Measurements from ENCODE around the gene RFK. TPM values are rescaled to one million over a fixed set of nuclear protein-coding genes. Genes with fewer than 3 reads are reported as not detected.
A peak's percentile ranks its signal among the peaks of the same experiment; 100 is the strongest.
"Not testable (repeated sequence)": the region's sequence is repeated elsewhere in the genome, so short reads cannot be mapped to it uniquely, and the experiment has no call there.

RFK gene
- total RNA-seq, result 10 to 100 TPM; 12.7 to 13.8 TPM
- polyA plus RNA-seq, result 32.3 TPM

DNA sequence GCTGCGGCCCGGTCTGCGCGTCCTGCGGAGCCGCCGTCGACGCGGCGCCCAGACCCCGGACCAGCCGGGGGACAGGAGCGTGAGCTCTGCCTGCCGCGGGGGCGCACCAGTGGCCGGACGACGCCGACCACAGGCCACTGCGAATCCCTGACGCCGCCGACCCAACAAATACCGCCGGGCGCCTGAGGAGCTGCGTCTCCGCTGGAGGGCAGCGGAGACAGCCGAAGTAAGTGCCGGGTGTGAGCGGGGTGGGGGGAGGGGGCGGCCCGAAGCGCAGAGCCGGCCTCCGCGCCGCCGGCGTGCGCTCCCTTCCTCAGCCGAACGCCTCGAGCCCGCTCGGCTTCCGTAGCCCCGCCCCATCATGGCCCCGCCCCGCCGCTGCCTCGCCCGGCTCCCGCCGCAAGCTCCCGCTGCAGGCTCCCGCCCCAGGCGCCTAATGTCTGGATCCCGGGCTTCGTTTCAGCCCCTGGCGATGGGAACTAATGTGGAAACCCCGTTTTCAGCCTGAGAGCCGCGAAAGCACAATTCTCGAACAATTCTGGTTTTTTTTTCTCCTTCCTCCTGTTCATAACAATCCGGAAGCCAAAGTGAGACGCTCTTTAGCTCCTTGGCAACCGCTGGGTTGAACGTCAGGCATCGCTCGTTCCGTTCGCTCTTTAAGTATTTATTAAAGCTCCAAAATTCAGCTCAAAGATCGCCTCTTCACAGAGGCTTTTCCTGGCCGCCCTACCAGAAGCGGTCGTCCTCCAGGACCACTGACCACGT, at the start of gene RFK:
Gene RFK (minus strand): TSS at position 232 of the 765 bp plus-strand sequence. CDS start 255 bp downstream, outside the sequence.
- Histone ChIP-seq H3K4me3 (ENCODE audit: low read length) (peak within 1 kb of the TSS; percentile 87), H3K9me3 (ENCODE audit: low read length) (no peaks in the 10 kb centered on the region), H3K27ac (ENCODE audit: low read depth, low read length) (peak within 1 kb of the TSS; percentile 89), H3K27me3 (ENCODE audit: insufficient read depth, low read length, poor library complexity, severe bottlenecking) (no peaks in the 10 kb centered on the region), H3K36me3 (ENCODE audit: insufficient read depth, low read length) (no peaks in the 10 kb centered on the region), H3K4me1 (ENCODE audit: insufficient read depth, low read length) (peaks cover 18% of the 10 kb centered on the region)
- CTCF ChIA-PET, result interaction anchor here (0.8 to 2.2 kb wide), 12 partner anchors 8 to 1441 kb away, joined by 3 to 12 read pairs (median 4); partner anchors contain the start of genes C9orf40 and GCNT1
- peak; percentile 88 to 95 (median 92) for DNase-seq
- peak within 1 kb of the TSS; percentile 96 to 100 (median 98) for H3K27ac Mint-ChIP-seq
- peaks cover 28 to 43% (median 39%) of the 10 kb centered on the region in 3 donors for H3K4me1 Mint-ChIP-seq
- peaks cover 8 to 20% (median 8%) of the 10 kb centered on the region in 3 donors for H3K36me3 Mint-ChIP-seq
- H3K9me3 Mint-ChIP-seq, result no peaks in the 10 kb centered on the region
- H3K4me3 Mint-ChIP-seq, result peak within 1 kb of the TSS; percentile 92 to 97 (median 95)
- no peaks in the 10 kb centered on the region for H3K27me3 Mint-ChIP-seq
- POLR2A ChIA-PET, result interaction anchor here (0.5 to 1.5 kb wide), 5 partner anchors 12 to 1442 kb away, joined by 3 to 7 read pairs (median 3); partner anchors contain the start of gene GCNT1

DNA sequence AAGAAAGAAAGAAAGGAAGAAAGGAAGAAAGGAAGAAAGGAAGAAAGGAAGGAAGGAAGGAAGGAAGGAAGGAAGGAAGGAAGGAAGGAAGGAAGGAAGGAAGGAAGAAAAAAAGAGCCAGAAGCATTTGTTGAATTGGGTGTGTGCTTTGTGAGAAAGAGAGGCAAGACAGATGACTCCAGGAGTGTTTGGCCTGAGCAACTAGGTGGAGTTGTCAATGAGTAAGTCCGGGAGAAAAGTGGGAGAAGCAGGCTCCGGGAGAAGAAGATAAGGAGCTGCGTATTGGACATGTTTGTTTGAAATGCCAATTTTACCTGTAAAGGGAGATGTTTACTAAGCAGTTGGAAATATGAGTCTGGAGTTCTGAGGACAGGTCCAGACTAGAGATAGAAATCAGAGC, 49.7 kb upstream of the RFK start:
- Histone ChIP-seq H3K9me3 (ENCODE audit: low read length) (no peaks in the 10 kb centered on the region), H3K36me3 (ENCODE audit: insufficient read depth, low read length) (no peaks in the 10 kb centered on the region), H3K27ac (ENCODE audit: low read depth, low read length) (no peak overlapping the region), H3K27me3 (ENCODE audit: insufficient read depth, low read length, poor library complexity, severe bottlenecking) (no peaks in the 10 kb centered on the region), H3K4me1 (ENCODE audit: insufficient read depth, low read length) (no peaks in the 10 kb centered on the region), H3K4me3 (ENCODE audit: low read length) (no peak overlapping the region)
- Mint-ChIP-seq H3K36me3 (peaks cover 0 to 8% (median 0%) of the 10 kb centered on the region in 3 donors), H3K4me1 (peaks cover 3 to 24% (median 9%) of the 10 kb centered on the region in 3 donors), H3K27ac (peak overlapping the region in 2 of 8 donors; percentile 3 to 78), H3K9me3 (peaks cover 0 to 2% (median 0%) of the 10 kb centered on the region in 5 donors), H3K4me3 (peak overlapping the region in 1 of 7 donors; percentile 22), H3K27me3 (no peaks in the 10 kb centered on the region)
- ChIA-PET CTCF (interaction anchor here (1.4 kb wide), 1 partner anchor 261 kb away, joined by 5 read pairs; no protein-coding TSS in a partner anchor), POLR2A (no interaction called here)
- no peak for DNase-seq

DNA sequence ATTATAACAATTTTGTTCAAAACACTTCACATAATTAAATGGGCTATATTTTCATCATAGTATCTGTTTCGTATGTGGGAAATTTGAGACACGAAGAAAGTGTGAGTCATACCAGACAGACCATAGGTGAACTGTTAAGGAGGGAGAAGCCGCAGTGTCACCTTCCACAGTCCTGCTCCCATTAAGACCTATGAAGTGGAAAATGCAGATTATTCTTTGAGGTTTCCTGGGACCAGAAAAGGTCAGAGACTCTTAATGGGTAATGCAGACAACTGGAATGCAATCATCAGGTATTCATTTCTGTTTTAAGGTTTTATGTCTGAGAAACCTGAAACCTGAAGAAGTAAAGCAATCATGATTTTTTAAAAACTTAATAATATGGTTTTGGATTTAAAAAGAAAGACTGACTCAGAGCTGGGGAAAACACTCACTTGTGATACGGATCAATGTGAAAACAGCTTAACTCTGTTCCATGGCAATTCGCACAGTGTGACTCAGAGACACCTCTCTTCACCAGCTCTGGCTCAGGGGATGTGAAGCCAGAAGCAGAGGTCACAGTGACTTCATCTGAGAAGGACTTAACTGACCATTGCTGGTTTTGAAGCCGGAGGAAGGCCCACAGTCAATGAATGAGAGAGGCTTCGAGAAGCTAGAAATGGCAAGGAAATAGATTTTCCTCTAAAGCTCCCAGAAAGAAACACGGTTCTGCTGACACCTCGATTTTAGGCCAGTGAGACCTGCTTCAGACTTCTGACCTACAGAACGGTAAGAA, 47.5 kb upstream of the RFK start:
- CTCF ChIA-PET, result interaction anchor here (1.2 to 1.4 kb wide), 2 partner anchors 217 to 1538 kb away, joined by 3 to 6 read pairs; no protein-coding TSS in a partner anchor
- no peak for DNase-seq
- peaks cover 0 to 8% (median 0%) of the 10 kb centered on the region in 3 donors for H3K36me3 Mint-ChIP-seq
- peaks cover 0 to 2% (median 0%) of the 10 kb centered on the region in 5 donors for H3K9me3 Mint-ChIP-seq
- peaks cover 3 to 16% (median 9%) of the 10 kb centered on the region in 3 donors for H3K4me1 Mint-ChIP-seq
- Histone ChIP-seq H3K36me3 (ENCODE audit: insufficient read depth, low read length) (no peaks in the 10 kb centered on the region), H3K27ac (ENCODE audit: low read depth, low read length) (no peak overlapping the region), H3K9me3 (ENCODE audit: low read length) (no peaks in the 10 kb centered on the region), H3K4me3 (ENCODE audit: low read length) (no peak overlapping the region), H3K4me1 (ENCODE audit: insufficient read depth, low read length) (no peaks in the 10 kb centered on the region), H3K27me3 (ENCODE audit: insufficient read depth, low read length, poor library complexity, severe bottlenecking) (no peaks in the 10 kb centered on the region)
- H3K27ac Mint-ChIP-seq, result peak overlapping the region in 1 of 8 donors; percentile 21
- POLR2A ChIA-PET, result no interaction called here
- peaks cover 0 to 4% of the 10 kb centered on the region in 2 donors for H3K27me3 Mint-ChIP-seq
- H3K4me3 Mint-ChIP-seq, result no peak overlapping the region

DNA sequence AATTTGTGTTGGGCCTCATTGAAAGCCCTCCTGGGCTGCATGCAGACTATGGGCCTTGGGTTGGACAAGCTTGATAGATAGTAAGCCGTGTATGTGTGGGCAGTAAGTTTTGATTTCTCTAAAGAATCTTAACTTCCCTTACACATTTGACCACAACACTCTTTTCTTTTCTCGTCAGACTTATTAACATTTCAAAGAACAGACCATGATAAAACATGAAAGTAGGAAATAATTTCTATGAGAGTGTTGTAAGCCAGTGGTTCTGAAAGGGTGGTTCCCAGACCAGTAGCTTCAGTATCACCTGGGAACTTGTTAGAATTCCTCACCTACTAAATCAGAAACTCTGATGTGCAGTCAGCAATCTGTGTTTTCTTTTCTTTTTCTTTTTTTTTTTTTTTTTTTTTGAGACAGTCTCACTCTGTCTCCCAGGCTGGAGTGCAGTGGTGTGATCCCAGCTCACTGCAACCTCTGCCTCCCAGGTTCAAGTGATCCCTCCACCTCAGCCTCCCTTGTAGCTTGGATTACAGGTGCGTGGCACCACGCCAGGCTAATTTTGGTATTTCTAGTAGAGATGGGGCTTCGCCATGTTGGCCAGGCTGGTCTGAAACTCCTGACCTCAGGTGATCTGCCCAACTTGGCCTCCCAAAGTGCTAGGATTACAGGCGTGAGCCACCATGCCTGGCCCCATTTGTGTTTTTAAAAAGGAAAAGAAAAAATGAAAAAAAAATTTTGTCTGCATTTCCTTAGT, 44.8 kb upstream of the RFK start:
- Mint-ChIP-seq H3K27me3 (peaks cover 9 to 11% of the 10 kb centered on the region in 2 donors), H3K4me3 (no peak overlapping the region), H3K9me3 (peaks cover 0 to 2% (median 0%) of the 10 kb centered on the region in 5 donors), H3K36me3 (peaks cover 0 to 8% (median 0%) of the 10 kb centered on the region in 3 donors), H3K27ac (no peak overlapping the region), H3K4me1 (peaks cover 1 to 9% (median 5%) of the 10 kb centered on the region in 3 donors)
- Histone ChIP-seq H3K4me1 (ENCODE audit: insufficient read depth, low read length) (no peaks in the 10 kb centered on the region), H3K27me3 (ENCODE audit: insufficient read depth, low read length, poor library complexity, severe bottlenecking) (no peaks in the 10 kb centered on the region), H3K9me3 (ENCODE audit: low read length) (no peaks in the 10 kb centered on the region), H3K27ac (ENCODE audit: low read depth, low read length) (no peak overlapping the region), H3K4me3 (ENCODE audit: low read length) (no peak overlapping the region), H3K36me3 (ENCODE audit: insufficient read depth, low read length) (no peaks in the 10 kb centered on the region)
- POLR2A ChIA-PET, result no interaction called here
- no peak for DNase-seq
- CTCF ChIA-PET, result no interaction called here

DNA sequence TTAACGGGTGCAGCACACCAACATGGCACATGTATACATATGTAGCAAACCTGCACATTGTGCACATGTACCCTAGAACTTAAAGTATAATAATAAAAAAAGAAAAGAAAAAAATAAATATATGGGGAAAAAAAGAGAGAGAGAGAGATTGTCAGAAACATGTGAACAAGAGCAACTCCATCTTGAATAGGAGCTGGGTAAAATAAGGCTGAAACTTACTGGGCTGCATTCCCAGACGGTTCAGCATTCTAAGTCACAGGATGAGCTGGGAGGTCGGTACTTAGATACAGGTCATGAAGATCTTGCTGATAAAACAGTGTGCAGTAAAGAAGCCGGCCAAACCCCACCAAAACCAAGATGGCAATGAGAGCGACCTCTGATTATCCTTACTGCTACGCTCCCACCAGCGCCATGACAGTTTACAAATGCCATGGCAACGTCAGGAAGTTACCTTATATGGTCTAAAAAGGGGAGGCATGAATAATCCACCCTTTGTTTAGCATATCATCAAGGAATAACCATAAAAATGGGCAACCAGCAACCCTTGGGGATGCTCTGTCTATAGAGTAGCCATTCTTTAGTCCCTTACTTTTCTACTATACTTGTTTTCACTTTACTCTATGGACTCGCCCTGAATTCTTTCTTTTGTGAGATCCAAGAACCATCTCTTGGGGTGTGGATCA, 42.9 kb upstream of the RFK start:
- POLR2A ChIA-PET; H3K4me1 ChIP-seq (ENCODE audit: insufficient read depth, low read length); H3K36me3 Mint-ChIP-seq; H3K9me3 ChIP-seq (ENCODE audit: low read length); DNase-seq; H3K4me3 ChIP-seq (ENCODE audit: low read length); CTCF ChIA-PET; H3K27me3 ChIP-seq (ENCODE audit: insufficient read depth, low read length, poor library complexity, severe bottlenecking); H3K9me3 Mint-ChIP-seq; H3K27ac Mint-ChIP-seq; H3K36me3 ChIP-seq (ENCODE audit: insufficient read depth, low read length); H3K4me1 Mint-ChIP-seq; H3K4me3 Mint-ChIP-seq; H3K27ac ChIP-seq (ENCODE audit: low read depth, low read length): not testable (repeated sequence)
- H3K27me3 Mint-ChIP-seq, result peaks cover 12 to 15% of the 10 kb centered on the region in 2 donors

DNA sequence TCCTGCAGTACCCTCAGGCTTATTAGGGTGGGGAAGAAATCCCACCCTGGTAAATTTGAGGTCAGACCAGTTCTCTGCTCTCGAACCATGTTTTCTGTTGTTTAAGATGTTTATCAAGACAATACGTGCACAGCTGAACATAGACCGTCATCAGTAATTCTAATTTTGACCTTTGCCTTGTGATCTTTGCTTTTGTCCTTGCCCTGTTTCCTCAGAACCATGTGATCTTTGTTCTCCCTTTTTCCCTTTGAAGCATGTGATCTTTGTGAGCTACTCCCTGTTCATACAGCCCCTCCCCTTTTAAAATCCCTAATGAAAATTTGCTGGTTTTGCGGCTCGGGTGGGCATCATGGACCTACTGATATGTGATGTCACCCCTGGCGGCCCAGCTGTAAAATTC, 40.7 kb upstream of the RFK start:
- H3K36me3 Mint-ChIP-seq; H3K36me3 ChIP-seq (ENCODE audit: insufficient read depth, low read length); POLR2A ChIA-PET; H3K27ac ChIP-seq (ENCODE audit: low read depth, low read length); H3K27me3 ChIP-seq (ENCODE audit: insufficient read depth, low read length, poor library complexity, severe bottlenecking); H3K4me1 ChIP-seq (ENCODE audit: insufficient read depth, low read length); H3K9me3 Mint-ChIP-seq; H3K4me3 Mint-ChIP-seq; DNase-seq; H3K4me1 Mint-ChIP-seq; H3K27ac Mint-ChIP-seq; CTCF ChIA-PET; H3K4me3 ChIP-seq (ENCODE audit: low read length); H3K9me3 ChIP-seq (ENCODE audit: low read length): not testable (repeated sequence)
- peaks cover 12 to 15% of the 10 kb centered on the region in 2 donors for H3K27me3 Mint-ChIP-seq

DNA sequence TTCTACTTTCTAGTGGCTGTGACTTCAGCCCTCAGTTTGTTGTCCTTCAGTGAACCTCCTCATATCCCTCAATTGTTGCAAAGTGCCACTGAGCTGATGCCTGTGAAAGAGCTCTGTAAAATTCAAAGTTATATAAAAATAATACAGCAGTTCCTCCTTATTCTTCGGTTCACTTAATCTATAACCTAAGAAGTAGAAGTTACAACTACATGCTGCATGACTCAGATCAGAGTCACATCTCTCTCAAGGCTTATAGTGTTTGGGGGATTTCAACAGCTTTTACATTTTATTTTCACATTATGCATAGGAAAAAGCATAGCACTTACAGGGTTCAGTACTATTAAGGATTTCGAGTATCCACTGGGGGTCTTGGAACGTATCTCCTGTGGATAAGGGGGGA, 39.6 kb upstream of the RFK start:
- no peaks in the 10 kb centered on the region for H3K4me1 Mint-ChIP-seq
- no peak overlapping the region for H3K4me3 Mint-ChIP-seq
- H3K27ac Mint-ChIP-seq, result no peak overlapping the region
- H3K27me3 Mint-ChIP-seq, result peaks cover 12 to 15% of the 10 kb centered on the region in 2 donors
- Histone ChIP-seq H3K27ac (ENCODE audit: low read depth, low read length) (no peak overlapping the region), H3K4me3 (ENCODE audit: low read length) (no peak overlapping the region), H3K4me1 (ENCODE audit: insufficient read depth, low read length) (no peaks in the 10 kb centered on the region), H3K9me3 (ENCODE audit: low read length) (no peaks in the 10 kb centered on the region), H3K27me3 (ENCODE audit: insufficient read depth, low read length, poor library complexity, severe bottlenecking) (no peaks in the 10 kb centered on the region), H3K36me3 (ENCODE audit: insufficient read depth, low read length) (no peaks in the 10 kb centered on the region)
- no peaks in the 10 kb centered on the region for H3K9me3 Mint-ChIP-seq
- DNase-seq, result no peak
- POLR2A ChIA-PET, result no interaction called here
- no peaks in the 10 kb centered on the region for H3K36me3 Mint-ChIP-seq
- CTCF ChIA-PET, result no interaction called here

All from CD8-positive, alpha-beta memory T cell (primary cell).